Astrocyte of the spinal cord (primary cell): ENCODE measurements around the gene GRB10.

Source experiments
- DNase-seq: peaks from one replicate; pipeline ENCODE4 v3.0.0; 2011; ENCODE audit warnings: low read depth, low spot score
- H3K4me3 ChIP-seq: 2 replicates; pipeline ENCODE4 v1.5.1; 2011; ENCODE audit warnings: low read depth, mild to moderate bottlenecking, low read length, moderate library complexity
- CTCF ChIP-seq: IDR thresholded peaks from 2 replicates; pipeline ENCODE4 v1.5.1; 2012; ENCODE audit warnings: low read depth, mild to moderate bottlenecking, low read length, inconsistent platforms
- in situ Hi-C: cut with HindIII; loops from 2 replicates; pipeline ENCODE4 v1.10.0; 2017; ENCODE audit warnings: low sequenced_read_pairs

Gene GRB10

GRCh38 chr7:50707236-50708006, 75.3 kb downstream of the GRB10 start:
- no peak for TF ChIP-seq CTCF

GRCh38 chr7:50706469-50706937, 76.2 kb downstream of the GRB10 start:
- DNase-seq: no peak

More at GRCh38 chr7:50707236-50708006, 75.3 kb downstream of the GRB10 start:
- H3K4me3 ChIP-seq: no peak overlapping the region
- in situ Hi-C loops: no loop called here
- DNase-seq: no peak

GRCh38 chr7:50704844-50705243, 77.9 kb downstream of the GRB10 start:
- no peak overlapping the region for H3K4me3 ChIP-seq
- in situ Hi-C loops: no loop called here
- no peak for TF ChIP-seq CTCF
- no peak for DNase-seq

More at GRCh38 chr7:50706469-50706937, 76.2 kb downstream of the GRB10 start:
- no peak for TF ChIP-seq CTCF
- in situ Hi-C loops: no loop called here
- no peak overlapping the region for H3K4me3 ChIP-seq

GRCh38 chr7:50703654-50704053, 79.0 kb downstream of the GRB10 start:
- no peak for DNase-seq
- H3K4me3 ChIP-seq: no peak overlapping the region
- in situ Hi-C loops: no loop called here
- TF ChIP-seq CTCF: no peak

GRCh38 chr7:50699143-50699542, 83.6 kb downstream of the GRB10 start:
- H3K4me3 ChIP-seq: no peak overlapping the region
- no peak for TF ChIP-seq CTCF
- no peak for DNase-seq
- in situ Hi-C loops: no loop called here

GRCh38 chr7:50697748-50698147, 84.9 kb downstream of the GRB10 start:
- TF ChIP-seq CTCF: no peak
- DNase-seq: no peak
- no peak overlapping the region for H3K4me3 ChIP-seq
- in situ Hi-C loops: no loop called here
